ENCODE data around the gene ZHX3.
A peak's percentile ranks its signal among the peaks of the same experiment; 100 is the strongest.

ZHX3 gene

DNA sequence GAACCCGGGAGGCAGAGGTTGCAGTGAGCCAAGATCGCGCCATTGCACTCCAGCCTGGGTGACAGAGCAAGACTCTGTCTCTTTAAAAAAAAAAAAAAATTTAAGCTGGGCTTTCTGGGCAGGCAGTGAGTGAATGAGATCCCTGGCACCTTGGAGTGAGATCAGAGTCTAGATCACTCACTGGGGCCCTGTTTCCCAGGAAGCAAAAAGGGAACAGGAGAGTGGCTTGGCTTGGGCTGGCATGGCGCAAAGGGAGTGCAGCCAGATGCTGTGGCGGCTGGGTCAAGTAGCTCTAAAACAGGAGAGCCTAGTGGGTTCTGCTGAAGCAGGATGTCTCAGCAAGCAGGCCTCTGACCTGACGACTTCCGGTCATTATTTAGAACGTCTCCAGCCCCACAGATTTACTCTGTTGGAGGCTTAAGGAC lies 169.8 kb downstream of the ZHX3 start:
- H3K9me3 ChIP-seq (ENCODE audit: control insufficient read depth, low read length) = no peaks in the 10 kb centered on the region
- H3K4me1 ChIP-seq (ENCODE audit: control insufficient read depth, insufficient read depth, low read length, poor library complexity, severe bottlenecking) = peaks cover 100% of the 10 kb centered on the region
- peak overlapping the region; percentile 33 for H3K27ac ChIP-seq (ENCODE audit: insufficient read depth, low read length, poor library complexity, severe bottlenecking)
- DNase-seq = no peak
- H3K27me3 ChIP-seq (replicated peaks; ENCODE audit: control insufficient read depth, insufficient read depth, low read length, poor library complexity, severe bottlenecking) = no peaks in the 10 kb centered on the region
- no peak overlapping the region for H3K4me3 ChIP-seq (ENCODE audit: insufficient read depth, low read depth, low read length, poor library complexity, severe bottlenecking)
- no peaks in the 10 kb centered on the region for H3K36me3 ChIP-seq (ENCODE audit: control insufficient read depth, insufficient read depth, low read length)

DNA sequence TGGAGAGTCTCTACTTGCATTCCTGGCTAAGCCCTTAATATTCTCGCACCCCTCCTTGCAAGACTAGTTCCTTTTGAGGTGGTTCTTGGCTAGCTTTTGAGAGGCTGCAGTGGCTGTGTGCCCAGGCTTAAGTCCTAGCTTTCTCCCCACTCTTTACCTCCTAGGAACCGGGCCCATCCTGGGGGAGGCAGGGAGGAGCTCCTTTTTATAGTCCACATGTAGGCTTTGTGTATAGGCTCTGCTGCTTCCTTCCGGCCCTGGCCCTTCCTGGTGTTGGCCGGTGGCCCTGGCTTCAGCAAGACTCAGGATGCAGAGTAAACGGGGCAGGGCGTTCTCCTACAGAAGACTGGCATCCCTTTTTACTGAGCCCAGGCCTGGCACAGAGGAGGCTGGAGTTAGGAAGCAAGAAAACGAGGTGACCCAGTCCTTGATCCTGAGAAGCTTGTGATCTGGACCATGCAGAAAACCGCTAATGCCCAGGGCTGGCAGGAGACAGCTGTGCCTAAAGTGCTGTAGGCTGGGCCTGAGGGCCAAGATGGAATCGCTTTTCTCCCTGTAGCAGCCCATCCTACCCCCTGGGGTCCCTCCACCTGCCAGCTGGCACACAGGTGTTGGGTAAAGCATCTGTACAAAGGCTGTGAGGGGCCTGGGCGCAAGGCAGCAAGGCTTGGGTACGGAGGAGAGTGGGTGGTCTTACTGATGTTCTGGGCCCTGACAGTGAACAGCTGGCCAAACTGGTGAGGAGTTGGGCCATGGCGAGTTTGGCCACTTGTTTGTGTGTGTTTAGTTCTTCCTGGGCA lies 171.5 kb downstream of the ZHX3 start:
- H3K36me3 ChIP-seq (ENCODE audit: control insufficient read depth, insufficient read depth, low read length) = no peaks in the 10 kb centered on the region
- no peak for DNase-seq
- H3K4me1 ChIP-seq (ENCODE audit: control insufficient read depth, insufficient read depth, low read length, poor library complexity, severe bottlenecking) = peaks cover 100% of the 10 kb centered on the region
- peak overlapping the region; percentile 14 for H3K4me3 ChIP-seq (ENCODE audit: insufficient read depth, low read depth, low read length, poor library complexity, severe bottlenecking)
- H3K27me3 ChIP-seq (replicated peaks; ENCODE audit: control insufficient read depth, insufficient read depth, low read length, poor library complexity, severe bottlenecking) = no peaks in the 10 kb centered on the region
- no peaks in the 10 kb centered on the region for H3K9me3 ChIP-seq (ENCODE audit: control insufficient read depth, low read length)
- H3K27ac ChIP-seq (ENCODE audit: insufficient read depth, low read length, poor library complexity, severe bottlenecking) = peak overlapping the region; percentile 43

DNA sequence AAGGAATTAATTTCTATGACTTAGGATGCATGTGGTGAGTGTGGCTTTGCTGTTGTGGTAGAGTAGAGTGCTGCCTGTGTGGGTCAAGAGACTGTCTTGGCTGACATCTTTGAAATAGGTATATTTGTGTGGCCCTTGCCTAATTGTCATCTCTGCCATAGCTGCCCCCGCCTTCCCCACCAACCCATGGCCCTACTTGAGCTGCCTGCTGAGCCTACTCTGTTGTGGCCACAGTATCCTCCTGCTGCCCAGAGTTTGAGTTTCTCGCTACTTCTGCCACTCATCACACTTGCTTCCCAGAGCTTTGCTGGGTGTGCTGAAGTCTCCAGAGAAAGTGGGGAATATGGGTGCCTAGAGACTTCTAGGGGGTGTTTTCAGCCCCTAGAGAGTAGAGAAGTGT lies 172.2 kb downstream of the ZHX3 start:
- no peaks in the 10 kb centered on the region for H3K36me3 ChIP-seq (ENCODE audit: control insufficient read depth, insufficient read depth, low read length)
- H3K9me3 ChIP-seq (ENCODE audit: control insufficient read depth, low read length) = no peaks in the 10 kb centered on the region
- no peak for DNase-seq
- peak overlapping the region; percentile 43 for H3K27ac ChIP-seq (ENCODE audit: insufficient read depth, low read length, poor library complexity, severe bottlenecking)
- H3K4me1 ChIP-seq (ENCODE audit: control insufficient read depth, insufficient read depth, low read length, poor library complexity, severe bottlenecking) = peaks cover 100% of the 10 kb centered on the region
- no peaks in the 10 kb centered on the region for H3K27me3 ChIP-seq (replicated peaks; ENCODE audit: control insufficient read depth, insufficient read depth, low read length, poor library complexity, severe bottlenecking)
- H3K4me3 ChIP-seq (ENCODE audit: insufficient read depth, low read depth, low read length, poor library complexity, severe bottlenecking) = no peak overlapping the region

DNA sequence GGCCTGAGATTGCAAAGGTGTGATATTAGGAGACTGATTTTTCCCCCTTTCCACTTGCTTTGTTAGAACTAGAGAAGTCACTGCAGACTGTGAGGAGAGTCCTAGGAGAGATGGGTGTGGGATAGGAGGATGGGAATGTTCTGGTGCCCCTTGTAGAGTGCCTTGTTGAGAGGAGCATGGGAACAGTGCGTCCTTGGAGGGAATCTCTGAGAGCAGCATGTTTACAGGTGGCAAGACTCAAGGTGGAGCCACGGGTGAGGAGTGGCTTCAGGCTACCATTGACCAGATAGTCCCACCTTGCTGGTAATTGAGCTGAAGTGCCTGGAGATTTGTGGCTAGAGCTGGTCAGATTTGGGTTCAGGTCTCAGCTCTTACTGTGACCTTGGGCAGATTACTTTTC lies 174.2 kb downstream of the ZHX3 start:
- H3K27ac ChIP-seq (ENCODE audit: insufficient read depth, low read length, poor library complexity, severe bottlenecking) = peak overlapping the region; percentile 88
- no peaks in the 10 kb centered on the region for H3K27me3 ChIP-seq (replicated peaks; ENCODE audit: control insufficient read depth, insufficient read depth, low read length, poor library complexity, severe bottlenecking)
- H3K4me3 ChIP-seq (ENCODE audit: insufficient read depth, low read depth, low read length, poor library complexity, severe bottlenecking) = peak overlapping the region; percentile 66
- H3K9me3 ChIP-seq (ENCODE audit: control insufficient read depth, low read length) = no peaks in the 10 kb centered on the region
- H3K36me3 ChIP-seq (ENCODE audit: control insufficient read depth, insufficient read depth, low read length) = no peaks in the 10 kb centered on the region
- no peak for DNase-seq
- H3K4me1 ChIP-seq (ENCODE audit: control insufficient read depth, insufficient read depth, low read length, poor library complexity, severe bottlenecking) = peaks cover 87% of the 10 kb centered on the region

GRCh38 chr20:41142919-41143318 lies 174.6 kb downstream of the ZHX3 start:
- Histone ChIP-seq H3K4me3 (ENCODE audit: insufficient read depth, low read depth, low read length, poor library complexity, severe bottlenecking) (peak overlapping the region; percentile 66), H3K36me3 (ENCODE audit: control insufficient read depth, insufficient read depth, low read length) (no peaks in the 10 kb centered on the region), H3K27ac (ENCODE audit: insufficient read depth, low read length, poor library complexity, severe bottlenecking) (peak overlapping the region; percentile 88), H3K9me3 (ENCODE audit: control insufficient read depth, low read length) (no peaks in the 10 kb centered on the region), H3K4me1 (ENCODE audit: control insufficient read depth, insufficient read depth, low read length, poor library complexity, severe bottlenecking) (peaks cover 83% of the 10 kb centered on the region), H3K27me3 (replicated peaks; ENCODE audit: control insufficient read depth, insufficient read depth, low read length, poor library complexity, severe bottlenecking) (no peaks in the 10 kb centered on the region)
- peak; percentile 22 to 47 (median 41) for DNase-seq

DNA sequence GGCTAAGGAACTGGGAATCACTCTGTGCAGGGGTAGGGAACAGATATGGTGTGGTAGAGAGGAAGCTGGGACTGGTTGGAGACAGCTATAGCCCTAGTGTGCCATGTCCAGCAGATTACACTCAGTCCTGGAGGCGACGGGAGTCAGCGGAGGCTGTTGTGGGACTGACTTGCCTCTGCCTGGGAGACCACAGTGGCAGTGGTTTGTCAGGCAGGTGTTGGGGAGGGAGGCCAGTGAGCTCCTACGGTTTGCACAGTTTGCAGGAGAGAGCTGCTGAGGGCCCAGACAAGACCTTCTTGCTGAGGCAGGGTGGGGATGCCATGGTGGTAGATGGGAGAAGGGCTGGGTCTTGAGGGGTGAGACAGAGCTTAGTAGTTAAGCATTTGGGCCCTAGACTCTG lies 175.3 kb downstream of the ZHX3 start:
- Histone ChIP-seq H3K27ac (ENCODE audit: insufficient read depth, low read length, poor library complexity, severe bottlenecking) (peak overlapping the region; percentile 88), H3K4me1 (ENCODE audit: control insufficient read depth, insufficient read depth, low read length, poor library complexity, severe bottlenecking) (peaks cover 76% of the 10 kb centered on the region), H3K4me3 (ENCODE audit: insufficient read depth, low read depth, low read length, poor library complexity, severe bottlenecking) (peak overlapping the region; percentile 66), H3K9me3 (ENCODE audit: control insufficient read depth, low read length) (no peaks in the 10 kb centered on the region), H3K27me3 (replicated peaks; ENCODE audit: control insufficient read depth, insufficient read depth, low read length, poor library complexity, severe bottlenecking) (no peaks in the 10 kb centered on the region), H3K36me3 (ENCODE audit: control insufficient read depth, insufficient read depth, low read length) (no peaks in the 10 kb centered on the region)
- no peak for DNase-seq

GRCh38 chr20:41141153-41141815 lies 176.2 kb downstream of the ZHX3 start:
- H3K9me3 ChIP-seq (ENCODE audit: control insufficient read depth, low read length) = no peaks in the 10 kb centered on the region
- H3K4me3 ChIP-seq (ENCODE audit: insufficient read depth, low read depth, low read length, poor library complexity, severe bottlenecking) = peak overlapping the region; percentile 66
- DNase-seq = no peak
- H3K4me1 ChIP-seq (ENCODE audit: control insufficient read depth, insufficient read depth, low read length, poor library complexity, severe bottlenecking) = peaks cover 66% of the 10 kb centered on the region
- H3K27ac ChIP-seq (ENCODE audit: insufficient read depth, low read length, poor library complexity, severe bottlenecking) = peak overlapping the region; percentile 88
- no peaks in the 10 kb centered on the region for H3K27me3 ChIP-seq (replicated peaks; ENCODE audit: control insufficient read depth, insufficient read depth, low read length, poor library complexity, severe bottlenecking)
- no peaks in the 10 kb centered on the region for H3K36me3 ChIP-seq (ENCODE audit: control insufficient read depth, insufficient read depth, low read length)

DNA sequence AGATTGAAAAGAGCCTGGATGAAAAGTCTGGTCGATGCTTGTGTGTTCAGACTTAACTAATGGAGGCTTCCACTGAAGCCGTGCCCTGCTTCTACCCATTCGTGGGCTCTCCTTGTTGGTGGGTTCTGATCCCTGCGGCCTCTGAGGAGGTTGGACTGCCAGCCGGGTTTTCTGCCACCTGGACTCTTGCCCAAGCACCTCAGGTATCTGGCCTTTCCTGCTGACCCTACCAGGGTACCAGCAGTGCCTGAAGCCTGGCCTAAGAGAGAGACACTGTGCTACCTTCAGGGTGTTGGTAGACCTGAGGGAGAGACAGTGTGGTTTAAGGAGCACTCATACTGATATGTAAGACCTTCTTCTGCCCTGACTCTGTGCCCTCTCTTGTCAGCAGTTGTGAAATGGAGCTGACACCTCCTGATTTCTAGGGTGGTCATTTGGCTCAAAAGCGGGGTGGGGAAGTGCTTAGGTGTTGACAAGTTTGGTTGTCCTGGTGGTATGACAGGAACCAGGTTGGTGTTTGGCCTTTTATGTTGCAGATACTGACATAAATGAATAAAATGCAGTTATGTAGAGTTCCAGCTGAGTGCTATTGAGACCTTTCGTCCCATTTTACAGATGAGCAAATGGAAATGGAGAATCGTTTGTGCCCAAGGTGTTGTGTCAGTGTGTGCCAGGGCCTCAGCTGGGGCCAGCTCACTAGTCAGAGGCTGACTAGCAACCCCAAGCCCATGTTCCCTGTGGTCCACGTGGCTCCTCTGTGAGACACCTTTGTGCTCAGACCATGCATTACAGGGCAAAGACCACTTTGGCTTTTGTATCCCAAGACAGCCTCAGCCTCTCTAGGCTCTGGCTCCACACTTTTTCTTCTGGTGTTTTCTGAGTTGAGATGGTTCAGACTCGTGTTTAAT lies 177.1 kb downstream of the ZHX3 start:
- H3K9me3 ChIP-seq (ENCODE audit: control insufficient read depth, low read length) = no peaks in the 10 kb centered on the region
- peak overlapping the region; percentile 66 for H3K4me3 ChIP-seq (ENCODE audit: insufficient read depth, low read depth, low read length, poor library complexity, severe bottlenecking)
- H3K27me3 ChIP-seq (replicated peaks; ENCODE audit: control insufficient read depth, insufficient read depth, low read length, poor library complexity, severe bottlenecking) = no peaks in the 10 kb centered on the region
- peaks cover 62% of the 10 kb centered on the region for H3K4me1 ChIP-seq (ENCODE audit: control insufficient read depth, insufficient read depth, low read length, poor library complexity, severe bottlenecking)
- H3K27ac ChIP-seq (ENCODE audit: insufficient read depth, low read length, poor library complexity, severe bottlenecking) = peak overlapping the region; percentile 88
- no peak for DNase-seq
- H3K36me3 ChIP-seq (ENCODE audit: control insufficient read depth, insufficient read depth, low read length) = no peaks in the 10 kb centered on the region

DNA sequence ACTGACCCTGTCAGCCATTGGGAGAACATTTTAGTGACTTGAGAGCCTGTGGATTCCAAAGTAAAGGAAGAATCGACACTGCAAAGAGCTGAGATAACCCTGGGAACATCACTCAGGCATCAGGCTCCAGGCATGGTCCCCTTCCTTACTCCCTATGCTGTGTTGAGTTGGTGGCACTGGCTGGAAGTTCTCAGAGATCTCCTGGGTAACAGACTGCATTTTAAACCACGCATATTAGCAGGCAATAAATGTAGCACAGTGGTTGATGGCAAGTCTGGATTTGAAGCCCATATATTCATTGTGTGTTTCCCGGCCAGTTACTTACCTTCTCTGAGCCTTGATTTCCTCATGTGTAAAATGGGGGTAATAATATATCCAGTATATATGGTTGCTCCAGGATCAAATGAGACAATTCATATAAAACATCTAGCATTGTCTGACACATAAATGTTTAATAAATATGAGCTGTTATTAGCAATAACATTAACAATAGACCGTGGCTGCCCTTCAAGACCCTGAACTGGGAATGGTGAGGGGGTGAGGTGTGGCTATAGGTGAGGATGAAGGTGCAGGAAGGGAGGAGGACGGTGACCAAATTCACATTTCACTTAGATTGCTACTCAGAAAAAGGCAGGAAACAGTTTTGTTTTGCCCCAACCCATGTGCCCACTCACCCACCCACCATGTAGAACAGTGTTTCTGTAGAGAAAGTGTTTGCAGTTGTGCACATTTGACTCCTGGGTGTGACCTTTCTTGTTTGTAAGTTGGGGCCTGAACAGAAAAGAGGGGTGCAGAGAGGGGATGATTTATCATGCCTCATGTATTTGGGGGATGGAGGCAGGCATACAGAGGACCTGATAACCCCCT lies 178.1 kb downstream of the ZHX3 start:
- DNase-seq = no peak
- peaks cover 53% of the 10 kb centered on the region for H3K4me1 ChIP-seq (ENCODE audit: control insufficient read depth, insufficient read depth, low read length, poor library complexity, severe bottlenecking)

More for the DNA sequence above, 178.1 kb downstream of the ZHX3 start:
- Histone ChIP-seq H3K27ac (ENCODE audit: insufficient read depth, low read length, poor library complexity, severe bottlenecking) (peak overlapping the region; percentile 88), H3K9me3 (ENCODE audit: control insufficient read depth, low read length) (no peaks in the 10 kb centered on the region), H3K36me3 (ENCODE audit: control insufficient read depth, insufficient read depth, low read length) (no peaks in the 10 kb centered on the region), H3K4me3 (ENCODE audit: insufficient read depth, low read depth, low read length, poor library complexity, severe bottlenecking) (peak overlapping the region; percentile 66), H3K27me3 (replicated peaks; ENCODE audit: control insufficient read depth, insufficient read depth, low read length, poor library complexity, severe bottlenecking) (no peaks in the 10 kb centered on the region)
